ENCODE measurements around the gene ADAMTS18. TPM values are rescaled to one million over a fixed set of nuclear protein-coding genes. Genes with fewer than 3 reads are reported as not detected.
"Not testable (repeated sequence)": the region's sequence is repeated elsewhere in the genome, so short reads cannot be mapped to it uniquely, and the experiment has no call there.

ADAMTS18 gene, protein sequence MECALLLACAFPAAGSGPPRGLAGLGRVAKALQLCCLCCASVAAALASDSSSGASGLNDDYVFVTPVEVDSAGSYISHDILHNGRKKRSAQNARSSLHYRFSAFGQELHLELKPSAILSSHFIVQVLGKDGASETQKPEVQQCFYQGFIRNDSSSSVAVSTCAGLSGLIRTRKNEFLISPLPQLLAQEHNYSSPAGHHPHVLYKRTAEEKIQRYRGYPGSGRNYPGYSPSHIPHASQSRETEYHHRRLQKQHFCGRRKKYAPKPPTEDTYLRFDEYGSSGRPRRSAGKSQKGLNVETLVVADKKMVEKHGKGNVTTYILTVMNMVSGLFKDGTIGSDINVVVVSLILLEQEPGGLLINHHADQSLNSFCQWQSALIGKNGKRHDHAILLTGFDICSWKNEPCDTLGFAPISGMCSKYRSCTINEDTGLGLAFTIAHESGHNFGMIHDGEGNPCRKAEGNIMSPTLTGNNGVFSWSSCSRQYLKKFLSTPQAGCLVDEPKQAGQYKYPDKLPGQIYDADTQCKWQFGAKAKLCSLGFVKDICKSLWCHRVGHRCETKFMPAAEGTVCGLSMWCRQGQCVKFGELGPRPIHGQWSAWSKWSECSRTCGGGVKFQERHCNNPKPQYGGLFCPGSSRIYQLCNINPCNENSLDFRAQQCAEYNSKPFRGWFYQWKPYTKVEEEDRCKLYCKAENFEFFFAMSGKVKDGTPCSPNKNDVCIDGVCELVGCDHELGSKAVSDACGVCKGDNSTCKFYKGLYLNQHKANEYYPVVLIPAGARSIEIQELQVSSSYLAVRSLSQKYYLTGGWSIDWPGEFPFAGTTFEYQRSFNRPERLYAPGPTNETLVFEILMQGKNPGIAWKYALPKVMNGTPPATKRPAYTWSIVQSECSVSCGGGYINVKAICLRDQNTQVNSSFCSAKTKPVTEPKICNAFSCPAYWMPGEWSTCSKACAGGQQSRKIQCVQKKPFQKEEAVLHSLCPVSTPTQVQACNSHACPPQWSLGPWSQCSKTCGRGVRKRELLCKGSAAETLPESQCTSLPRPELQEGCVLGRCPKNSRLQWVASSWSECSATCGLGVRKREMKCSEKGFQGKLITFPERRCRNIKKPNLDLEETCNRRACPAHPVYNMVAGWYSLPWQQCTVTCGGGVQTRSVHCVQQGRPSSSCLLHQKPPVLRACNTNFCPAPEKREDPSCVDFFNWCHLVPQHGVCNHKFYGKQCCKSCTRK (N-terminal part only)
- 3.3 TPM for polyA plus RNA-seq (ENCODE audit: insufficient read length)
- long read RNA-seq, donor 1: 0 reads
- long read RNA-seq, donor 2: 0 reads
- long read RNA-seq, donor 3: 0 reads
- long read RNA-seq, donor 4: 0 reads
- long read RNA-seq, donor 5: 0 reads
- long read RNA-seq, donor 6, full-length matches to known transcripts: 1 of 1 reads
- long read RNA-seq, donor 6, partial matches to known transcripts: 0 of 1 reads
- long read RNA-seq, donor 6, other reads (novel, unspliced or antisense): 0 of 1 reads
- long read RNA-seq, donor 7: 0 reads
- long read RNA-seq, donor 8: 0 reads

- DNase-seq: no peak
Measured at GRCh38 chr16:77434530-77435271, at the start of gene ADAMTS18. Gene ADAMTS18 (minus strand): TSS chr16:77435034. CDS start chr16:77434695, 339 bp downstream.

DNA sequence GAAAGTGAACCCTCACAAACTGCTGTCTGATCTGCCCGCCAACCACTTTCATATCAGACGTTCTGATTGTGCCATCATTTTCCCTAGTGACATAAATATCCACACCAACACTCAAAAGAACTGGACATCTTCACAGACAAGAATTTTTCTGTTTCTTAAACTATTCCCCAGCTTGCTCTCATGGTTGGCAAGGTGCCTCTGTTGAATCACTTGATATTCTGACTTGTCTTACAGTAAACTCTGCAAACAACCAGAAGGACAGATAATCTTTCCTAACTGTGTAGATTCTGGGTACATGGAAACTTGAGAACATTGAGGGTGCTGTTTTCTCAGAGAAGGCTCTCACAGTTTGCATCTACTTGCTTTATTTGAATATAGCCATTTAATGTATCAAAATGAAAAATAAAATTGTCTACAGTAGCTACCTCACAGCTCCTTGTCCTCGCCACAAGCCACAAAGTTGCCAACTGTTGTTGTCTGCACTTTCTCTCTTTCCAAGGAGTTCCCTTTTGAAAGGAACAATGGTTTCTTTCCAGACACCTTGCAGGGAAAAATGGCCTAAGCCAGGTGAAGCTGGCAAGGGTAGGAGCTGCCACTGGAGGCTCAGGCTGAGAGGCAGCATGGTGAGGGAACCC is 46.0 kb upstream of the ADAMTS18 start:
- no peak for DNase-seq

DNA sequence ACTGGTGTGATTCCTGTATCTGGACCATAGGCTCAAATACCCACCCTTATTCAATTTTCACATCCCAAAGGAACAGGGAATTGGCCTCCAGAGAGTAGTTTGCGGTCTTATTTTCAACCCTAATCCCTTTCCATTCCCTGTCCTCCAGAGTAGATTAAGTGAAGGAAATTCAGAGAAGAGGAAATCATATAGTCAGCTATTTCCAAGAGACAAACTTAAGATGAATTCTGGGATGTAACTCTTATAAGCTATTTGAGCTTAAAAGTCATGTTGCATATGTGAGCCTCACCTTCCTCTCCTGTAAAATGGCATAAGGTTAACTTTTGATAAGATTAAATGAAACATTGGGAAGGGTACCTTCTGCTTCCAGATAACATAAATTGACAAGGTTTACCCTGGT is 37.4 kb upstream of the ADAMTS18 start:
- DNase-seq: no peak

DNA sequence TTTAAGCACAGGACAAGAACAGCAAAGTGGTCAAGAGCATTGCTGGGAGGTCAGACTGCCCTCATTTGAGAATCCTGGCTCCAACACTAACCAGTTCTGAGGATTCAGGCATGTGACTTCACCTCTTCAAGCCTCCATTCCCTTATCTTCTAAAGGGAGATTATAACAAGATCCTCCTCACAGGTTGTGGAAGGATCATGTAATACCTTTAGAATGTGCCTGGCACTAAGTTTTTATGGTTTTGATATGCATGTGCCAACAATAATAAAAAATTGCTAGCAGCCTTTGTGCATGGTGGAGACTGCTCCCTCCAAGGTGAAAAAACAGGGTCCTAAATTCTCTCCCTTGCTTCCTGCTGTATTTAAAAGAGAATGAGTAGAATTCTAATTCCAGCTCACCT is 36.0 kb upstream of the ADAMTS18 start:
- DNase-seq: no peak

DNA sequence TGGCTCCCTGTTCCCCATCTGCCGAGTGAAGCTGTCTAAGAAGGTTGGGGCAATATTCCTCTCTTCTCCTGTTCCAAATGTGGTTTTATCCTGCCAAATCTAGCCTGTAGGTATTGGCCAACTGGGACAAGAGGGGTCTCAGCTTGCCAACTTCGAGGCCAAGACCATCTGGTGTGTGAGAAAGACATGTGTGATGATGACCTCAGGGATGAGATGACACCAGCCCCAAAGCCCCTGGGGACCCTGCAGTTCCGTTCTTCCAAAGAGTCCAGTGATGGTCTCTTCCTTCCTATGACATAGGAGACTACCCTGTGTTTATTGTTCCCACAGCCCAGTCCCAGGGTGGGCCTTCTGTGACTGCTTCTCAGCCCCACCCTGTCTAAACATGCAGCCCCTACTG is 34.8 kb upstream of the ADAMTS18 start:
- no peak for DNase-seq

DNA sequence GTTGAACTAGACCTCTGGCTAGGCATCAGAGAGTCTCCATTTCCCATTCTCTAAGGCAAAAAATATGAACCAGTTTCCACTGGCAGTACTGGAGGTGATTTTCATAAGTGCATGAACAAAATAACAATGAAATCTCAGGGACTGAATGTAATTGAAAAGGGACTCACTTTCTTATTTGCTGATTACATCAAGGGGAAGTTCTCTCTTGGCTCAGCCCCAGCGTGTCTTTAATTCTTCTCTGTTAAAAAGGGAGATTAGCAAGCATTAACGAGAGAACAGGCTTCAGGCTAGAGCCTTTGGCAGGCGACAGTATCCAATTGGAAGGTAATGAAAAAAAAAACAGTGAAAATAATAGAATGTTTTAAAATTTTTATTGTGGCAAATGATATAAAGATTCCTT is 34.0 kb upstream of the ADAMTS18 start:
- DNase-seq: no peak

DNA sequence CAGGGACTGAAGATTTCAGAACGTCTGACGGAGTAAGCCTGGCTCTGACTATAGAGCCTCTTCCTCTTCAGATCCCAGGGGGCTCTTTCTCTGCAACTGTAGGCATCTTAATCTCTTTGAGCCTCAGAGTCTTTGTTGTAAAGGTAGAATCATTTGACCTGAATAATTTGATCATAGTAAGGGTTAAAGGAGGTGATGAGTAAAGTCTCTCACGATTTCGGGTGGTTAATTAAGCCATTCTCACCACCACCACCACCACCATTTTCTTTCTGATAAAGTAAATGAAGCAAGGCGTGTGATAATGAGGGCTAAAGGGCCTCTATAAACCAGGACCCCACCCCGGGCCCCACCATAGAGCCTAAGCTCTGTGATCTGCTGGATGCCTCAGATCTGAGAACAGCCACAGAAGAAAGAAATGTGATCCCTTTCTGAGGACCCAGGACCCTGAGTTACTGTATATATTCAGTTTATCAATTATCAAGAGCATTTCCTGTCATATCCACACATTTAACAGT is 33.0 kb upstream of the ADAMTS18 start:
- DNase-seq: no peak

- DNase-seq: not testable (repeated sequence)
Measured at GRCh38 chr16:77463659-77464058, 28.8 kb upstream of the ADAMTS18 start.

DNA sequence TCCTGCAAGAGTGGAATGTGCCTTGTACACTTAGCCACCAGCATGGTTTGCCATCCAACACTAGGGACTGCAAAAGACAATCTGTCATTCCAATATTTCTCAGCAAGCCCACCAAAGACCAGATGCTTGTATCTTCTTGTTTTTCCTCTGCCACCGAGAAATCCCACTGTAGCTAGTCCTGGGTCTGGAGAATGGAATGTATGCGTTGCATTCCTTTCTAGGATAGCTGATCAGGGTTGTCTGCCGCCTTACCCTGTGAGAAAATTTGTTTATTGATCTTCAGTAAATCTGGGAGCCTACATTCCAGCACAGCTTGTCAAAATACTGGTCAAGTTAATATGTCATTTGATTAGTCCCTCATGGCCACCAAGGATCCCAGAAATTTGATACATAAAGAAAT is 28.1 kb upstream of the ADAMTS18 start:
- no peak for DNase-seq

GRCh38 chr16:77459534-77460254 is 24.9 kb upstream of the ADAMTS18 start:
- no peak for DNase-seq

GRCh38 chr16:77457046-77457445 is 22.2 kb upstream of the ADAMTS18 start:
- DNase-seq: no peak

DNA sequence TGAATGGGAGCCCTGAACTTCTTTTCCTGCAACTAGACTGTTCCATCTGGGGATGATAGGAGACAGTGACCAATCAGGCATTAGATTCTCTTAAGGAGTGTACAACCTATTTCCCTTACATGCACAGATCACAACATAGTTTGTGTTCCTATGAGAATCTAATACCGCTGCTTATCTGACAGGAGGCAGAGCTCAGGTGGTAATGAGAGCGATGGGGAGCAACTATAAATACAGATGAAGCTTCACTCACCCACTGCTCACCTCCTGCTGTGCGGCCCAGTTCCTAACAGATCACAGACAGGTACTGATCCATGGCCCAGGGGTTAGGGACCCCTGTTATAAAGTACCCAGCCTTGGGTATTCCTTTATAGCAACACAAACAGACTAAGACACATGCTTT is 17.4 kb upstream of the ADAMTS18 start:
- no peak for DNase-seq

- DNase-seq: no peak
Measured at GRCh38 chr16:77450790-77451487, 16.1 kb upstream of the ADAMTS18 start.

GRCh38 chr16:77449208-77449607 is 14.4 kb upstream of the ADAMTS18 start:
- DNase-seq: no peak

GRCh38 chr16:77445324-77445723 is 10.5 kb upstream of the ADAMTS18 start:
- DNase-seq: no peak

GRCh38 chr16:77444147-77444460 is 9.3 kb upstream of the ADAMTS18 start:
- no peak for DNase-seq

DNA sequence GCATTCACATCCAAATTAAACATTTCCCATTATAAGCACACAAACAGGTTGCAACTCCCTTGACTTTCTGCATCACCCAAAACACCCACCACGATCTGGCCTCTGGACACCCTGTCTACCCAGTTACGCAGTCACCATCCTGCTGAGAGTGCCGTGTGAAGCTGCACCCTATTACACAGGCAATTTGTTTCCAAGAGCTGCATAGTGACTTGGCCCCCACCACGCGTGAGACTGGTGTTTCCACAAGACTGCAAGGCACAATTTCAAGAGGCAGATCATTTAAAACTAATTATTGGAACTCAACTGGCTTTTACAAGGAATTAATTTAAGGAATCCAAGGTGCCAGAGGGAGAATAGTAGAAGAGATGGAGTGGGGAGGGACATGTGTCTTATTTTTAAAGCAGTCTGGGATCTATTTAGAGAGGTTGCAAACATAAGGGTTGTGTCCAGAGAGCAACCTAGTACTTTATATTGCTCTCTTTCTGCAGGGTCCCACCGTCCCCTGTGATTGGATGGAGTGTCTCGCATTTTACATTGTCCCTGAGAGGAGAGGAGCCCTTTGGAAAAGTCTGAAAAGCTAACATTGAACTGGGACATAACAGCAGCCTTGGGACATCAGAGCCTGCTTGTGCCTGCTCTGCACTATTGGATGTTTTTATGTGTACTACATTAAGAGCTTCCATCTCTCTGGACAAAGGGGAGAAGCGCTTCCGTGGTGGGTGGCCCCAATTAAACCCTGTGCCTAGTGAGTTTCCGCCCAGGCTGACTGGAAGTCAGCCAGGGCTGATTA is 8.7 kb upstream of the ADAMTS18 start:
- DNase-seq: no peak

- DNase-seq: no peak
Measured at GRCh38 chr16:77442078-77442477, 7.2 kb upstream of the ADAMTS18 start.
